COLO668 (cell line): ENCODE measurements around the gene P3H2.
"Not testable (repeated sequence)": the region's sequence is repeated elsewhere in the genome, so short reads cannot be mapped to it uniquely, and the experiment has no call there.

Experiments used
- DNase-seq: peaks from one replicate; lab custom pipeline; 2025; ENCODE audit not compliant: unreplicated experiment; lab: John Stamatoyannopoulos, UW

P3H2 gene

DNA sequence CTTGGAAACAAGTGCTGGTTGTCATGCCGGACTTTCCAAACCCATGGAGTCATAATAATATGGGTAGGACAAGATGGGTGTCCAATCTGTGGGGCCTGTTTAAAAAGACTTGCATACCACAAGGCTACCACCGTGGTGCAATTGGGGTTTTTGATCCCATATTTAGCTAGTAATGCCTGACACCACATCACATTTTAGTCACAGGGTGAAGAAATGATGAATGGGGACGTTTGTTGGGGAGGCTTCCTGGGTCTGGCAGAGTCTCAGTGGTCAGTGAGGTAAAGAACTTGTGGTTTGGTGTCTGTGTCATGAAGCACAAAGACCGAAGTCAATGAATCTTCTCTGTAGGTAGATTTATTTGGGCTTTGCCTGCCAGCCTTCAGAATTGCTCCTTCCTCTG is 31.0 kb downstream of the P3H2 start:
- DNase-seq = no peak

DNA sequence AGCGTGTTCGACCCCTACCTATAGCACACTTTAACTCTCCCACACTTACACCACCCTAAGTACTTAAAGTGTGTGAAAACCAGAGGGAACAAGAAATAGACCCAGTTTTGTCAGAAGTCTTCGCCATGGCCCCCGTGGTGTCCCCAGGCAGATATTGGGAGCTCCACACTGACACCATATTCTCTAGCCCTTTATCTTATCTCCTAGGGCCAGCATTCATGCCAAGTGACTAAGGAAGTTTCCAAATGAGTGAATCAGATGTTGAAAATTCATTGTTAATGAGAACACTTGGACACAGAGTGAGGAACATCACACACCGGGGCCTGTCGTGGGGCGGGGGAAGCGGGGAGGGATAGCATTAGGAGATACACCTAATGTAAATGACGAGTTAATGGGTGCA is 31.8 kb downstream of the P3H2 start:
- DNase-seq = no peak

DNA sequence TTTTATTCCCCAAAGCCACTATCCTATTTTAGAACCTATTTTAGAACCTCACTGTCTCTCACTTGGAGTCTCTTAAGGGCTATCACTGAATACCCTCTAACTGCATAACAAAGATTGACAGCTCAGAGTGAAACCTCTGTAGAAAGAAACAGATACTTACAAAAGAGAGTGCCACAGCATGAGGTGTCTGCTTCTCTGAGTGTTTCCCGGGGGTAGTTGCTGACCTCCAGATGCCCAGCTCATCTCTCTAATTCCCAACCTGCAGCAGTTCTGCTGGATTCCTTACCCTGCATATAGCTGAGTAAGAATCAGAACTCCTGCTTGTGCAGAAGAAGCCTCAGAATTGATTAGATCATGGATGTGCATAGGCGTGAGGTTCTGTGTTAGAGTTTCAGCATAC is 34.5 kb downstream of the P3H2 start:
- no peak for DNase-seq

DNA sequence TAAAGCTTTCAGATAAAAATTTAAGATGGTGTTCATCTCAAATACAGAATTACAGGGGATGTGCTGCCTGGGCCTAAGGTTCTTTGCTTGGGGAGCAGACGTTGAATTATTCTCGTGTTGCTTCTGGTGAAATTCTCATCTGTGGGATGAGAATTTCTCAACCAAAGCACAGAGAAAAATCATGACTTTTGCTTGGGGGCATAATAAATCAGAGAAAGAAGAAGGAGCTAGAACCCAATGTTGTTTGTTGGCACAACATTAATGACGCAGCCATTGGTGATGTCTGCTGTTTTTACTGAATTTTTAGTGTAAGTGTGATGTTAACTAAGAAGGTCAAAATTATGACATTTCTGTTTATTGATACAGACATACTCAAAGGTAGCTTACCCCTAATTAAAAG is 35.7 kb downstream of the P3H2 start:
- DNase-seq = no peak

DNA sequence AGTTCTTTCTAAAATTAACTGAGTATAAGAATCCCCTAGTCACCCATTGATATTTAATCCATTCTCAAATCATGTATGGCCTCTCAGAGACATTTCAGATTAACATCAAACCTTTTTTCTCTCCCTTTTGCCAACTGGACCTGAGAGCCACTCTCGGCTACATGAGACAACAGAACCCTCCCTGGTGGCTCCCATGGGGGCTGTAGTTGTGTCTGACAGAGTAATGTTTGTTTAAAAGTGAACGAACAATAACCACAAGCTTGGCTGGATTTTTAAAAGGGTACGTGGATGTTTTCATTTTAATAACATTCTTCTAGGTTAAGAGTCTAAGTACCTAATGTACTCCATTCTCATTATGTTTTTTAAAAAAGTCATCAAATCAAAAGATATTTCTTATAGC is 37.1 kb downstream of the P3H2 start:
- DNase-seq = no peak

DNA sequence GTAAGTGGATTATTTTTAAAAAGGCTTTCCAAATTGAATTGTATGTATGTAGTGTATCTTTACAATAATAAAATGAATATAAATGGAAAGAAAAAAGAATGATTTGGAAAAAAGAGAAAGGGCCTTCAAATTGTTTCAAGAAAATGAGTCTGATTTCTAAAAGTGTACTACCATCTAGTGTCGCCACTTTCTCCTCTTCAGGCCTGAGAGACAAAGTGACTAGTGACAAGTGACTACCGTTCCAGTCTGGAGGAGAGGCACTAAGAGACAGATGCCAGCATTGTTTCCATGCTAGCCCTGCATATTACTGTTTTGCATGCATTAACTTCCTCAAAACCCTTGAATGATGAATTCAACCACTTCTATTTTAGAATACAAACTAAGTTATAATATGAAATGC is 39.3 kb downstream of the P3H2 start:
- no peak for DNase-seq

DNA sequence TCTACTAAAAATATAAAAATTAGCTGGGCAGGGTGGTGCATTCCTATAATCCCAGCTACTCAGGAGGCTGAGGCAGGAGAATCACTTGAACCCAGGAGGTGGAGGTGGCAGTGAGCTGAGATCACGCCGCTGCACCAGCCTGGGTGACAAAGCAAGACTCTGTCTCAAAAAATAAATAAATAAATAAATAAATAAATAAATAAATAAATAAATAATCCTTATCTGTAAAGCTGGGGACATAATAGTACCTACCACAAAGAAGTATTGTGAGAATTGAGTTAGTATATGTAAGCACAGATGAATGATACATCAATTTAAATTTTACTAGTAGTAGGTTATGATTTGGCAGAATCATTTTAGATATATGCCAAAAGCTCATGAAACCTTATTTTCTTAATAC is 41.5 kb downstream of the P3H2 start:
- DNase-seq = not testable (repeated sequence)

DNA sequence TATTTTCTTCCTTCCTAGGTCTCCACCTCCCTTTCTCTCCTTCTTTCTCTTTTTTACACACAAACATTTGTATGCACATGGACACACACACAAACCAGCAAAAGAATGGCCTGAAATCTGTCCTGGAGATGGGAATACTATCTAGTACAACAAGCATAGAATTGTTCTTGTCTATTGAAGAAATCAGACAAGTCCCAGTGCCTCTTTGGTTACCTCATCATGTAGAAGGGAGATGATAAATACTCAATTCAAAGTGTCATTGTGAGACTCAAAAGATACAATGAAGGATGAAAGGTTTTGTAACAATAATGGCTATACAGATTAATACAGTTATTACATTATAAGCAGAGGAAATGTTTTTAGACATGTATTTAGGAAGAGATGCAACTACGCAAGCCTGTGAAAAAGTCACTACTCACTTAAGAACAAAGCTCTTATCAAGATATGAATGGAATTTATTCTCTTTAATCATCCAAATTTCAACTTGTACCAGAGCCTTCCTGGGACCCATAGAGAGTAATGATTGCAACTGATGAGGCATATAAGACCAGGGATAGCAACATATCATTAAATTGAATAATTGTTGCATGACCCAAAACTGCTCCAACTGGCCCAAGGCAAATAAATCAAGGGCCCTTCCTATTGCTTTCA is 43.2 kb downstream of the P3H2 start:
- DNase-seq = no peak

DNA sequence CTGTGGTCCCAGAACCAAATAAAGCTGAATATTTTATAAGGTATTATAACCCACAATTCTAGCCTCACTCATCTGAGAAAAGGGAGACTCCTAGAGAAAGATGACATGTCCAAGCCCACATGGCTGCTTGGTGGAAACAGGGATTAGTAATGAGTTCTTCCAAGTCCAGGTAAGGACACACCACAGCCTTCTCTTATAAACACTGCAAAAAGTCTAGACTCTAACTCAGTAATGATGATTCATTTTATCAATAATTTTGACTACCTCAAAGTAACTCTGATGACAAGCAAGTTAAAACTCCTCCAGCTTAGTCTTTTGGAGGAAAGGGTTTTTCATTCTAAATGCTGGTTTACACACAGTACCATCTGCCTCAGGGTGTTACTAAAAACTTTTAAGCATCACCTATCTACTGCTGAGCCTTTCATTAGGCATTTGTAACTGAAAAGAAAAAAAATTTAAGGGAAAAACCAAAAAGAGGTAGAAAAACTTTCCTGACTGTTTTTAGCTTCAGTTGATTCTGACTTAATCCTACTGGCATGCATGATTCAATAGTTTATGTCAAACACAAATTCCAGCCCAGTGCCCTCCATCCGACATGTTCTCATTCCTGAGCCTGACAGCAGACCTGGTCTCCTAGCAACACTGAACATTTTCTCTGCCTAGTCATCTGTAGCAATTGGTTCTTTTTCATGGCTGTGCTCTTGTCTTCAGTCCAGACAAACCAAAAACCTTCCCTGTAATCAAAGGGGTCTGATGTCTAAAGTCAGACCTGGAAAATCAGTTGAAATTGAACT is 43.9 kb downstream of the P3H2 start:
- no peak for DNase-seq

DNA sequence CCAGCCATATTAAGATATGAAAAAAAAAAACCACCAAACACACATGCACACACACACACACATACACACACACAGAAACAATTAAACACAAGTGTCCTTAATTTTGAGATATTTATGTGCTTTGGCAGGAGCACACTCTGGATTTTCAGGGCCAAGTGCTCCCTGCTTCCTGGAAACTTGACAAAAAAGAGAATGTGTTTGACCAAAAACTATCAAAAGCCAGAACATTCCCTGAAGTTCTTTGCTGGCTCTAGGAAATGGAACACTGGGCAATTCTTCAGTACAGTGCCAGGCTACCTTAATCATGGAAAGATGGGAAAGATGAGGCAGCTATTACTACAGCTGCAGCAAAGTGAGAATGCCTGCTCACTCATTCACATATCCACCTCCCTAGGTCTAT is 44.6 kb downstream of the P3H2 start:
- no peak for DNase-seq

DNA sequence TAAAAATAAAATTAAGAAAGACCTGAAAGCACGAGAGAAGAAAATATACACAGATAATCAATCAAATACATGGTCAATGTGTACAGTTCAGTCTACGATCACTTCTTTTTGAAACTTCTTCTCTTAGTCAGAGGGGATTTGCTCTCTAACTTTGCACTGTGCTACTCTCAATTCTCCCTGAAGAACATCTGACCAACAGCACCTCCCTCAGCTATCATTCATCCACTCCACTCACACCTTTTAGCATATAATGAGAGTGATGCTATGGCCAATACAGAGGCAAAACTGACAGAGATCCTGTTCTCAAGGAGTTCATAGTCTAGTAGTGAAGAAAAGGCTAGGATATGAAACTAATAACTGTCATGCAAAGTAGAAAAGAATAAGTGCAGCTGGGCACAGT is 45.9 kb downstream of the P3H2 start:
- no peak for DNase-seq

DNA sequence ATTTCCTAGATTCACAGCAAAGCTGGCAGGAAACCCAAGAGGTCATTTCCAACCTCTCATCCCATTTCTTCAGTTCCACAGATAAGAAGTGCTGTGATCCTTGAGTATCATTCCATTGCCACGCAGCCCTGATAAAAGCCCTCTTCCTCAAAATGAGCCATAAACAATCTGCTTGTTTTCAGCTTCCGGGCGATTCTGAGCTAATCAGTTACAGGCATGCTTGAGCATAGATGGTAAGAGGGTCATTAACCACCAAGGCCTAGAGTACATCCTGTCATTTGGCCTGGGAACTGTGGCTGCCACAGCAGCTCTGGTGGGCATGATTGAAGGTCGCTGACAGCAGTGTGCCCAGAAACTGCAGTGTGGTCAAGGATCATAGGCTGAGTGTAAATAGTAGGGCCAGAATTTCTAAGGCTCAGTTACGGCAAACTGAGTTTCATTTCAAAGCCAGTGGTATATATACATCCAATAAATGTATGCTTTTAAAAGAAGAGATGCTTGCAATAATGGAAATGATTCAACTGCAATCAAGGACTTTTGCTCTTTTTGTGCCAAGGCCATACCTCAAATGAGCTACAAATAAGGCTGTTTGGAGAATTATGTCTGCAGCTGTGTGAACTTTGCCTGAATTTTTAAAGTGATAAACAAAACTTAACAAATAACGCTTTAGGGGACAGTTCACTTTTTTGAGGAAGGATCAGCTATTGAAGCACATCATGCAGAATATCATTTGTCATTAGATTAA is 47.3 kb downstream of the P3H2 start:
- DNase-seq = peak; percentile 13

DNA sequence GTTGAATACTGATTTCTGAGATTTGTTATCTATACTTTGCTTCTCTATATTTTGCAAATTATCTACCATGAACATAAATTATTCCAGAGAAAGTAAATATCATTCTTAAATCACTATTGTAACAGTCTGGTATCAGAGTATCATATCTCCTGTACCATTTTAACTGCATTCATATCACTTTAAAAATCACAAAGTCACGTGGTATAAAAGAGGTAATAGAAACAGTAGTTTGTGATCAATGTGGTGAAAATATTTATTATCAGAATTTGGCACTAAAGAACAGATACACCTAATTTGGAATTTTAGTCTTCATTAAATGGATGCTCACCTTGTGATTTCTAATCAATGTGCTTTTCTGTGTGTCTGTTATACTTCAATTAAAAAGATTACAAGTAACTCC is 47.8 kb downstream of the P3H2 start:
- DNase-seq = no peak

DNA sequence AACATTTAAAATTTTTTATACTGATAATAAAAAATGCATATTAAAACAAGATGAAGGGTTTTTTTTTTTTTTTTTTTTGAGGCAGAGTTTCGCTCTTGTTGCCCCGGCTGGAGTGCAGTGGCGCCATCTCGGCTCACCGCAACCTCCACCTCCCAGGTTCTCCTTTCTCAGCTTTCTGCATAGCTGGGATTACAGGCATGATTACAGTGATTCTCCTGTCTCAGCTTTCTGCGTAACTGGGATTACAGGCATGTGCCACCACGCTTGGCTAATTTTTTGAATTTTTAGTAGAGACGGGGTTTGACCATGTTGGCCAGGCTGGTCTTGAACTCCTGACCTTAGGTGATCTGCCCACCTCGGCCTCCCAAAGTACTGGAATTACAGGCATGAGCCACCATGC is 48.8 kb downstream of the P3H2 start:
- not testable (repeated sequence) for DNase-seq

DNA sequence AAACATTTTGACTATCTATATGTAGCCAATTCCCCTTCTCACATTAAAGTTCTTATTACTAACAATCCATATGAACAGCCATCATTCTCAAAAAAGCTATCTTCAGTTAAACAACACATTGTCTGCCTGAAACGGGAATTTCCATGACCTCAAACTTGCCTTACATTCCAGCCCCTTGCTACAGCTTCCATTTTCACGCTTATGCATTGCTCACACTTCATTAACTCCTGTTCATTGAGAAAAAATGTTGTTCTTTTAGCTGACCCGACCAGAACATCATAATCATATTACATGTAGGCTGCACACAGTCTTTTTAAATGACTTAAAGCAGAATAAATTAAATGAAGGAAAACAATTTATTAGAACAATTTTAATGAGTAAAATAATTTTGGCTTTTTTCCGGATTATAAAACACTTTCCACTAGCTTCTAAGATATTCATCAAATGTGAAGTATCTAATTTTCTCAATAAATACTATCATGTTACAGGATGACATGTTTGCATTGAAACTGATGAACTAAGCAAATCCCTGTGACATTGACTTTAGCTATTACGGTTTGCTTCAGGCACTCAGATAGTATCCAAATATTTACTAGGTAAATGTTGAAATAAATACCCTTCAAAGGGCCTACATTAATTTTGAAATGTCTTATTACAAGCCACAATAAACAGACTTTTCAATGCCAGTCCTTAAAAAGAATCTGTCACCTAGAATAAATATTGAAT is 49.9 kb downstream of the P3H2 start:
- no peak for DNase-seq

DNA sequence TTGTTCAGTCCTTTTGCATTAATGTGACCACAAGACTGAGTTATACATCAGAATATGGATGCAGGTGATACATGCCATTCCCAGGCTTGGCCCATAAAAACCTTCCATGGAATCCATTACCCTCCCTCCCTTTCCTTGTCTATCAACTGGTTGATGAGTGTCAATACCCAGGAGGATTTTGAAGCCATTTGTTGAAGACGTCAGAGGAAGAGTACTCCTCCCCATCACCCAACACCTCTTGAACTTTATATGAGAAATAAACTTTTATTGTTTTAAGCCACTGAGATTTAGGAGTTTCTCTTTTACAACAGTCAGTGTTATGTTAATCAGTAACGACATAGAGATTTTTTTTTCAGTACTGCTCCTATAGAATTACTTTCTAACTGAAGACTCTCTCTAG is 55.5 kb downstream of the P3H2 start:
- no peak for DNase-seq

DNA sequence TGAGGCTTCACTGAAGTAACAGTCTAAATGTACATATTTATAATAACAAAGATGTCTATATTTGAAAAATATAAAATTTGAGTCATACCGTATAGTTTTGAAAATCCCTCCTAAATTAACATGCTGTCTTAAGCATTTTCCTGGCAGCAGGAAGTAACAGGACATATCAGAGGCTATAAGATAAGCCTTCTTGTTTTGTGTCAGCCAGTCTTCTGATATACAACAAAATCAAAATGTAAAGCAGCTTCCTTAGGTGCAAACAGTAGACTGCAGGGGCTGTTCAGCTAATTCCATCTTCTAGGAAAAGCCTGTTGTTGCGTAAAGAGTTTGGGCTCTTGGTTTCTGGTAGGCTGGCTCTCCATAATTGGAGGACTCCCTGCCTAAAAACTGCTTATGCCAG is 56.0 kb downstream of the P3H2 start:
- no peak for DNase-seq

DNA sequence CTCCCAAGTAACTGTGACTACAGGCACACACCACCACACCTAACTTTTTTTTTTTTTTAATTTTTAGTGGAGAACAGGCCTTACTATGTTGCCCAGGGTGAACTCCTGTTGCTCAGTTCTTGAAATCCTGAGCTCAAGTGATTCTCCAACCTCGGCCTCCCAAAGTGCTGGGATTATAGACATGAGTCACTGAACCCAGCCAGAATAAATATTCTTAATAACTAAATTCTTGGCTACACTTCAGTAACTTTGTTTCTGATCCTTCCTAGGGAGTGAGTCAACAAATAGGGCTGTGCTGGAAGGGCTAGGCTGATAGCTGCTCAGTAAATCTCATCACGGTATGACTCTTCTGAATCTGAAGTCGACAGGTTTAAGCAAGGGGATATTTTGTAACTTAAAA is 56.6 kb downstream of the P3H2 start:
- no peak for DNase-seq

DNA sequence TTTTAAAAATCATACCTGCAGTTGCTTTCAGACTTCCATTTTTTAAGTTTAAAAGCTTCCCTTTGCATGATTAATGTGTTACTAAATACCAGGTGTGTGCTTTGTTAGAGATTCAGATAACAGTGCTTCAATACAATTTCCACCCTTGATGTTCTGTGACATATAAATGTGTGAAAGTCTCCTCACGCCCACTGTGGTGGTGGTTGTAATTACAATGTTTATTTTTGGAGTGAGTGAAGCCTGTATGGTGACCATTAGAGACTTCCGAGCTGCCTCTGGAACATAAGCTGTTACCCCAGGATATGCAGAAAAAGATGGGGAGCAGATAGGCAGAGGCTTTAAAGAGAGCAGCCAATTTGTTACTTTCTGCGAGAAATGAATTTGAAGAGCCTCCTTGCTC is 57.2 kb downstream of the P3H2 start:
- DNase-seq = no peak

DNA sequence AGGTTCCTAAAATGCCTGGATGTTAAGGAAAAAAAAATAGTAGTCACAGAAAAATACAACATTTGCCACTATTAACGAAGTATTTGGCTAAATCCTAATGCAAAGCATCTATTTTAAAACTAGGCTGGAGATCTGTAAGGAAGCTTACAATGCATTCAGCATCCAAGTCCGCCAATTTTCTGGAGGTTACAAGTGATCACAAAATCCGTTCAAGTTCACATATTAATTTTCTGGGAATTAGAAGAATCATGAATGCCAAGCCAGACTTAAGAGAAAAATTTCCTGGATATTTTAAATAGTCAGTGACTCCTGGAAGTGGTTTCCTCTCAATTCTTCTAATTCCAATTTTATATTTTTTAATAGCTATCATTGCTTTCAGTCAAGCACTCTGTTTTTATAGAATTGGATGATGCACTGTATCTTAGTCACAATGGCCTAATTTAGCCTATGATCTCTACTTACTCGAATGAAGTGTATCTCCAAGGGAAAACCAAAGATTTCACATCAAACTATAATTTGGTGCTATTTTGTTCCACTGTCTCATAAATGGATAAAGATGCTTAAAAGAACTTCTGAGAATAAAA is 60.4 kb downstream of the P3H2 start:
- no peak for DNase-seq

DNA sequence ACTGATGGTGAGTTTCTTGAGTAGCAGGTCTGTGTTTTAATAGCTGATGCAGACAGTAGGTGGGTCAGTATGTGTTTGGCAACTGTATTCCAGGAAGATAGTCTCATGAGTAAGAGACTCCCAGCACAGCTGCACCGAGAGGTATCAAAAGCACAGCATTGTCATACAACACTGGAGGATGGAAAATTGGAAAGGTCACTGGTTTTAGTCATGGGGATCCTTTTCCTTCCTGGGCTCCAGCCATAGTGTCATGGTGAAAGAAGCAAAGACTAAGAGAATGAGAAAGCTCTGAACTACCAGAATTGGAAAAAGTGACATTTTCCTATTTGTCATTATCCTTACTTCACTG is 61.5 kb downstream of the P3H2 start:
- no peak for DNase-seq
